NB4 (cell line): Measurements from ENCODE around the gene ROBO1.
A peak's percentile ranks its signal among the peaks of the same experiment; 100 is the strongest.

Source experiments
- DNase-seq: peaks from one replicate; pipeline ENCODE4 v3.0.0; 2010; ENCODE audit warnings: low read depth
- H3K4me3 ChIP-seq: one replicate; pipeline ENCODE4 v1.5.1; 2011; ENCODE audit warnings: mild to moderate bottlenecking, low read depth, low read length, moderate library complexity
- MYC ChIP-seq: IDR thresholded peaks from 2 replicates; pipeline ENCODE4 v1.6.1; 2011; ENCODE audit warnings: low read depth, low read length
- POLR2A ChIP-seq: IDR thresholded peaks from 2 replicates; pipeline ENCODE4 v1.6.1; 2011; ENCODE audit warnings: mild to moderate bottlenecking; ENCODE audit not compliant: insufficient read length; ENCODE audit errors: extremely low read depth
- TF ChIP-seq, protein P1 (sequence below): IDR thresholded peaks from one replicate; pipeline ENCODE4 v1.5.1; 2012; ENCODE audit warnings: low read depth, low read length
- TF ChIP-seq, protein P2 (sequence below): IDR thresholded peaks from 2 replicates; pipeline ENCODE4 v1.6.1; 2011; ENCODE audit warnings: low read depth, low read length

Gene ROBO1

GRCh38 chr3:78745847-78746246 lies 1022.0 kb downstream of the ROBO1 start:
- DNase-seq: no peak
- TF ChIP-seq, protein P1, sequence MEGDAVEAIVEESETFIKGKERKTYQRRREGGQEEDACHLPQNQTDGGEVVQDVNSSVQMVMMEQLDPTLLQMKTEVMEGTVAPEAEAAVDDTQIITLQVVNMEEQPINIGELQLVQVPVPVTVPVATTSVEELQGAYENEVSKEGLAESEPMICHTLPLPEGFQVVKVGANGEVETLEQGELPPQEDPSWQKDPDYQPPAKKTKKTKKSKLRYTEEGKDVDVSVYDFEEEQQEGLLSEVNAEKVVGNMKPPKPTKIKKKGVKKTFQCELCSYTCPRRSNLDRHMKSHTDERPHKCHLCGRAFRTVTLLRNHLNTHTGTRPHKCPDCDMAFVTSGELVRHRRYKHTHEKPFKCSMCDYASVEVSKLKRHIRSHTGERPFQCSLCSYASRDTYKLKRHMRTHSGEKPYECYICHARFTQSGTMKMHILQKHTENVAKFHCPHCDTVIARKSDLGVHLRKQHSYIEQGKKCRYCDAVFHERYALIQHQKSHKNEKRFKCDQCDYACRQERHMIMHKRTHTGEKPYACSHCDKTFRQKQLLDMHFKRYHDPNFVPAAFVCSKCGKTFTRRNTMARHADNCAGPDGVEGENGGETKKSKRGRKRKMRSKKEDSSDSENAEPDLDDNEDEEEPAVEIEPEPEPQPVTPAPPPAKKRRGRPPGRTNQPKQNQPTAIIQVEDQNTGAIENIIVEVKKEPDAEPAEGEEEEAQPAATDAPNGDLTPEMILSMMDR: no peak
- no peak for TF ChIP-seq MYC
- TF ChIP-seq, protein P2, sequence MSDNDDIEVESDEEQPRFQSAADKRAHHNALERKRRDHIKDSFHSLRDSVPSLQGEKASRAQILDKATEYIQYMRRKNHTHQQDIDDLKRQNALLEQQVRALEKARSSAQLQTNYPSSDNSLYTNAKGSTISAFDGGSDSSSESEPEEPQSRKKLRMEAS: no peak
- TF ChIP-seq POLR2A: no peak
- H3K4me3 ChIP-seq: no peak overlapping the region

- no peak overlapping the region for H3K4me3 ChIP-seq
- no peak for DNase-seq
- TF ChIP-seq MYC (no peak), POLR2A (no peak)
- TF ChIP-seq, protein P1: no peak
- TF ChIP-seq, protein P2: no peak
These were observed 1025.3 kb downstream of the ROBO1 start for GRCh38 chr3:78742491-78742890.

- TF ChIP-seq POLR2A (no peak), MYC (no peak)
- TF ChIP-seq, protein P2: no peak
- H3K4me3 ChIP-seq: no peak overlapping the region
- no peak for DNase-seq
These were observed 1025.8 kb downstream of the ROBO1 start for GRCh38 chr3:78742041-78742440.

GRCh38 chr3:78741066-78741645 lies 1026.6 kb downstream of the ROBO1 start:
- DNase-seq: peak; percentile 14
- no peak overlapping the region for H3K4me3 ChIP-seq
- TF ChIP-seq POLR2A: no peak
- TF ChIP-seq, protein P1: peak; percentile 30

GRCh38 chr3:78738833-78739232 lies 1029.0 kb downstream of the ROBO1 start:
- TF ChIP-seq MYC (no peak), POLR2A (no peak)
- TF ChIP-seq, protein P2: no peak
- TF ChIP-seq, protein P1: no peak
- DNase-seq: no peak
- H3K4me3 ChIP-seq: no peak overlapping the region

GRCh38 chr3:78737988-78738387 lies 1029.8 kb downstream of the ROBO1 start:
- TF ChIP-seq MYC (no peak), POLR2A (no peak)
- TF ChIP-seq, protein P2: no peak
- TF ChIP-seq, protein P1: no peak
- H3K4me3 ChIP-seq: no peak overlapping the region
- DNase-seq: no peak
